IPS-11a (cell line): ENCODE measurements around the gene CNNM4.
A peak's percentile ranks its signal among the peaks of the same experiment; 100 is the strongest.

Experiments used
- H3K4me3 ChIP-seq: one replicate; pipeline ENCODE4 v1.5.1; 2013; ENCODE audit warnings: low read depth, low read length, control low read depth

Gene CNNM4

GRCh38 chr2:96809951-96810782 is 49.5 kb downstream of the CNNM4 start:
- no peak overlapping the region for H3K4me3 ChIP-seq

- H3K4me3 ChIP-seq, result no peak overlapping the region
Observed at GRCh38 chr2:96810783-96811192, 50.1 kb downstream of the CNNM4 start.

GRCh38 chr2:96811917-96812316 is 51.2 kb downstream of the CNNM4 start:
- no peak overlapping the region for H3K4me3 ChIP-seq

GRCh38 chr2:96813656-96814055 is 53.0 kb downstream of the CNNM4 start:
- H3K4me3 ChIP-seq, result no peak overlapping the region

GRCh38 chr2:96815326-96816126 is 54.8 kb downstream of the CNNM4 start:
- peak overlapping the region; percentile 49 for H3K4me3 ChIP-seq

- peak within 1 kb of the TSS; percentile 78 for H3K4me3 ChIP-seq
Observed at GRCh38 chr2:96816127-96816835, 55.6 kb downstream of the CNNM4 start, which contains the start of gene CNNM3. Gene CNNM3, plus strand, starts transcription at chr2:96816268. Its CDS starts 10 bp downstream, at chr2:96816278.

GRCh38 chr2:96816836-96817702 is 56.4 kb downstream of the CNNM4 start:
- peak overlapping the region; percentile 78 for H3K4me3 ChIP-seq

- H3K4me3 ChIP-seq, result no peak overlapping the region
Observed at GRCh38 chr2:96817882-96818281, 57.2 kb downstream of the CNNM4 start.

GRCh38 chr2:96819128-96819875 is 58.6 kb downstream of the CNNM4 start:
- H3K4me3 ChIP-seq, result no peak overlapping the region

GRCh38 chr2:96819876-96820511 is 59.3 kb downstream of the CNNM4 start:
- H3K4me3 ChIP-seq, result no peak overlapping the region

- H3K4me3 ChIP-seq, result no peak overlapping the region
Observed at GRCh38 chr2:96821113-96821675, 60.5 kb downstream of the CNNM4 start.

GRCh38 chr2:96822786-96823185 is 62.1 kb downstream of the CNNM4 start:
- H3K4me3 ChIP-seq, result no peak overlapping the region

- H3K4me3 ChIP-seq, result no peak overlapping the region
Observed at GRCh38 chr2:96823198-96823597, 62.5 kb downstream of the CNNM4 start.

GRCh38 chr2:96824079-96824870 is 63.6 kb downstream of the CNNM4 start:
- H3K4me3 ChIP-seq, result no peak overlapping the region

- H3K4me3 ChIP-seq, result no peak overlapping the region
Observed at GRCh38 chr2:96825057-96825456, 64.4 kb downstream of the CNNM4 start.

- H3K4me3 ChIP-seq, result no peak overlapping the region
Observed at GRCh38 chr2:96826546-96827278, 66.0 kb downstream of the CNNM4 start.

- no peak overlapping the region for H3K4me3 ChIP-seq
Observed at GRCh38 chr2:96828436-96828835, 67.7 kb downstream of the CNNM4 start.
